Transverse colon (tissue), 3 donors: ENCODE measurements around the gene SEL1L.
"Not testable (repeated sequence)": the region's sequence is repeated elsewhere in the genome, so short reads cannot be mapped to it uniquely, and the experiment has no call there.

Experiments
- CTCF ChIP-seq, 5 experiments: fragments of 200-600 bp in 3 of 5; fragments of 450-650 bp in 2 of 5; sonication (generic) in 3 of 5; IDR thresholded peaks; 1 replicate in 2 of 5; 2 replicates in 3 of 5; pipeline ENCODE4 v1.5.1; 2016 to 2017; ENCODE audit warnings: antibody characterized with exemption in 5 of 5, inconsistent platforms in 3 of 5, mild to moderate bottlenecking in 2 of 5, moderate library complexity in 1 of 5
- EP300 ChIP-seq: sonication (generic); formaldehyde crosslinking; IDR thresholded peaks from one replicate; pipeline ENCODE4 v1.6.1; 2017; ENCODE audit warnings: antibody characterized with exemption, low read depth
- POLR2A ChIP-seq: fragments of 450-650 bp; IDR thresholded peaks from one replicate; pipeline ENCODE4 v1.6.1; 2016; ENCODE audit warnings: antibody characterized with exemption, mild to moderate bottlenecking, moderate library complexity

GRCh38 chr14:81462356-81462755, 71.3 kb downstream of the SEL1L start:
- not testable (repeated sequence) for TF ChIP-seq CTCF (IDR thresholded peaks at IDR 0.05); EP300; POLR2A
